Measurements from ENCODE around the gene SCO2.

SCO2 gene

DNA sequence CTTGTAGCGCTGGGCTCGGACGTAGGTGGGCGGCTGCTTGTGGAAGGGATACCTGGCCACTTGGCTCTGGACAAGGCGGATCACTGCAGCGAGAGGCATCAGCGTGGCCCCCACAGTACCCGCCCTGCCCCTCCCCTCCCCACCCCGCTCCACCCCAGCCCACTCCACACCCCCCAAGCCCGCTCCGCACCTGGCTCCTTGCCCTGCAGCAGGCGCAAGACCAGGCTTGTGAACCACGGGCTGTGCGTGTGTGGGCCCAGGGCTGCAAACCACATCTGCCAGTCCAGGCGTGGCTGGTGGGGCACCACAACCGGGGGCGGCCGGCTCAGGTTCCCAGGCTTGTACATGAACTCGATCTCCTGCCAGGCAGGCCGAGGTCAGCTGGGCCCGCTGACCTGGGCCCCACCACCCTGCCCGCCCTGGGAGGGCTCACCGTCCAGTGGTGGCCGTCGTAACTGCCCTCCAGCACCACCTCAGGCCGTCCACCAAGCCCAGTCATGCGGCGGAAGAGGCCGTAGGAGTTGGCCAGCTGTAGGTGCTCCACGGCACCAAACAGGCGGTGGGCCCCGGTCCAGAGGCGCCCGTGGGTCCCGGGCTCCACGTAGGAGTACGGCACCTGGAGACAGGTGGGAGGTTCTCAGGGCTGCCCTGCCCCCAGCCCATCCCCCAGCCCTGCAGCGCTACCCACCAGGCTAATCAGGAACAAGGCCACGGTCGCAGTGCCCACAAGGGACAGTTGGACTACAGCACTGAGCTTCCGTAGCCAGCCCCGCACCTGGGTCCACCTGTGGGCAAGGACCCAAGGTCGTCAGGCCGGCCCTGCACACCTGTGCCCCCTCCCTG, 20.8 kb downstream of the SCO2 start:
- H3K9me3 Mint-ChIP-seq, result no peaks in the 10 kb centered on the region
- no peak overlapping the region for H3K4me3 Mint-ChIP-seq
- H3K27me3 Mint-ChIP-seq, result no peaks in the 10 kb centered on the region
- H3K27ac Mint-ChIP-seq, result no peak overlapping the region
- peaks cover 11% of the 10 kb centered on the region for H3K4me1 Mint-ChIP-seq
- H3K36me3 Mint-ChIP-seq, result no peaks in the 10 kb centered on the region

DNA sequence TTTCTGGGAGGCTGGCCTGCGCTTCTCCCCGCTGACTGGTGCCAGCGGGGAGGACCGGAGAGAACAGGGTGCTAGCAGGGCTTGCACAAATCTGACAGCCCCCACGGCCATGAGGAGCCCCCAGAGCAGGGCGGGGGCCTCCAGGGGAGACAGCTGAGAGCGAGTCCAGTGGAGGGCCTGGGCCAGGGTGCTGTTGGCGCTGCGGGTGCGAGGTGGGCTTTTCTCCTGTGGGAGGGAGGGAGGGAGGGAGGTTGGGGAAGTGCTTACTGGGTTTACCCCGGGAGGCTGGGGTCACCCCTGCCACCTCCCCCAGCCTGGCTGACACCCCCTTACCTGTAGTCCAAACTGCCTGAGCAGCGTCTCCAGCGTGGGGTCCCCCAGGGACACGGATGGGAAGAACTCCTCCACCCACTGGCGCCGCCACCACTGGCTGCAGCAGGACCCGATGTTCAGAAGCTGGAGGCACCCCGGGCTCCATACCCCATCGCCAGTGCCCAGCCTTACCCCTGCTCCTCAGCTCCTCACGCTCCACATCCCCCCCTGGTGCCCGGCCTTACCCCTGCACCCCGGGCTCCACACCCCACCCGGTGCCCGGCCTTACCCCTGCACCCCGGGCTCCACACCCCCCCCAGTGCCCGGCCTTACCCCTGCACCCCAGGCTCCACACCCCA, 21.8 kb downstream of the SCO2 start:
- Mint-ChIP-seq H3K27me3 (no peaks in the 10 kb centered on the region), H3K4me1 (peaks cover 2% of the 10 kb centered on the region), H3K27ac (no peak overlapping the region), H3K9me3 (no peaks in the 10 kb centered on the region), H3K36me3 (no peaks in the 10 kb centered on the region), H3K4me3 (no peak overlapping the region)

DNA sequence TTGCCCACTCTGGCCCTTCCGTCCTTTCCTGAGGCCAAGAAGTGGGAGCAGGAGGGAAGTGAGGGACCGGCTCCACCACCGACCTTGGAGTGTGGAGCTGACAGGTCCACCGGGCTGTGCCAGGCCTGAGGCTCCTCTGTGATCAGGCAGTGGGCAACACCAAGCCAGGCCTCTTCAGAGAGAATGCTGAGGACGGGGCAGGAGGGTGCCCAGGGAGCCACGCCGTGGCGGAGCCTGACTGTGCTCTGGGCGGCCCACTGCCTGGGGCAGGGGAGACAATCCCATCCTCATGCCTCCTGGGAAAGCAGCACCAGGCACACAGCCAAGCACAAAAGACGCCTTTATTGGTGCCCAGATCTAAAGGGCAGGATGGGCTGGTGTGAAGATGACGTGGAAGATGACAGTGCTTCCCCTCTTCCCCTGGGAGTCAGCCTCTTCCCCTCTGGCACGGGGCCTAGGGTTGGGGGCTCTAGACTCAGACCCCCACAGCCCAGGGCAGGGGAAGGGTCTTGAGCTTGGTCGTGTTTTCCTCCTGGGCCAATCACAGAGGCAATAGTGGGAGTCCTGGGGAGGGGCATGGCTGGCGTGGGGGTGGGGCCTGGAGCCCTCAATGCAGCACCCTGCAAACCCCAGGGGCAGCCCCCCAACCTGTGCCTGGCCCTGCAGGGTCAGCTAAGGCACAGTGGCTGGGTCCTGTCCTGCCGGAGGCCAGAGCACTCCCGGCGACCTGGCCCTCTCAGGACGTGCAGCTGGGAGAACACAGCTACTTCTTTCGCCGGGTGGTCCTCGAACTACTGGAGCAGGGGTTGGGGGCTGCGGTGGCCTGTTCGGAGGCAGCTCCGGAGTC, 22.5 kb downstream of the SCO2 start:
- Mint-ChIP-seq H3K9me3 (no peaks in the 10 kb centered on the region), H3K4me1 (peaks cover 4% of the 10 kb centered on the region), H3K4me3 (no peak overlapping the region), H3K27ac (no peak overlapping the region), H3K36me3 (no peaks in the 10 kb centered on the region), H3K27me3 (no peaks in the 10 kb centered on the region)

DNA sequence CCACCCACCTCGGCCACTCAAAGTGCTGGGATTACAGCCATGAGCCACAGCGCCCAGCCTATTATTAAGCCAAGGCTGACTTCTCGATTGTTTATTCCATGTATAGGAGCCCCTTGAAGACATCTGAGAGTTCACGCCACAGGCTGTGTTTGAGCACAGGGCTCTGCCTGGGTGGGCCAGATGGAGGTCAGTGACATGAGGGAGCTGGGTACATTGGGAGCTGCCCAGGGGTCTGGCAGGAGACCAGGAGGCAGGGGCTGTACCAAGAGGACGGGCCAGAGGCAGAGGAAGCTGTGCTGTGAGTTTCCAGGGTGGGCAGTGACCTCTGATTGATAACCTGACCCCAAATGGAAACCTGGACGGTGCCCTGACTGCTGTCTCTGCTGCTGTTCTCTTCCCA, 23.3 kb downstream of the SCO2 start:
- H3K36me3 Mint-ChIP-seq, result no peaks in the 10 kb centered on the region
- H3K27me3 Mint-ChIP-seq, result no peaks in the 10 kb centered on the region
- no peak overlapping the region for H3K27ac Mint-ChIP-seq
- H3K4me1 Mint-ChIP-seq, result peaks cover 4% of the 10 kb centered on the region
- H3K9me3 Mint-ChIP-seq, result no peaks in the 10 kb centered on the region
- H3K4me3 Mint-ChIP-seq, result no peak overlapping the region

DNA sequence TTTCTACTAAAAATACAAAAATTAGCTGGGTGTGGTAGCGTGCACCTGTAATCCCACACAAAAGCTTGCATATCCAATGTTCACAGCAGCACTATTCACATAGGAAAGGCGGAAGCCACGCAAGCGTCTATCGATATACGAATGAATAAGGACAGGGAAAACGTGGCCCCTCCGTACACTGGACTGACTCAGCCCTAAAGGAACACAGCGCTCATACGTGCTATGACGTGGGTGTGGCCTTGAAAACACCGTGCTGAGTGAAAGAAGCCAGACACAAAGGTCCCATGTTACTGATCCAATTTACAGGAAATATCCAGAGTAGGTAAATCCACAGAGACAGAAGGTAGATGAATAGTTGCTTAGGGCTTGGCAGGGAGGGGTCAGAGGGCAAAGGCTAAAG, 24.9 kb downstream of the SCO2 start:
- Mint-ChIP-seq H3K27me3 (no peaks in the 10 kb centered on the region), H3K9me3 (no peaks in the 10 kb centered on the region), H3K36me3 (no peaks in the 10 kb centered on the region), H3K4me1 (peaks cover 4% of the 10 kb centered on the region), H3K27ac (peak overlapping the region; percentile 26), H3K4me3 (no peak overlapping the region)

DNA sequence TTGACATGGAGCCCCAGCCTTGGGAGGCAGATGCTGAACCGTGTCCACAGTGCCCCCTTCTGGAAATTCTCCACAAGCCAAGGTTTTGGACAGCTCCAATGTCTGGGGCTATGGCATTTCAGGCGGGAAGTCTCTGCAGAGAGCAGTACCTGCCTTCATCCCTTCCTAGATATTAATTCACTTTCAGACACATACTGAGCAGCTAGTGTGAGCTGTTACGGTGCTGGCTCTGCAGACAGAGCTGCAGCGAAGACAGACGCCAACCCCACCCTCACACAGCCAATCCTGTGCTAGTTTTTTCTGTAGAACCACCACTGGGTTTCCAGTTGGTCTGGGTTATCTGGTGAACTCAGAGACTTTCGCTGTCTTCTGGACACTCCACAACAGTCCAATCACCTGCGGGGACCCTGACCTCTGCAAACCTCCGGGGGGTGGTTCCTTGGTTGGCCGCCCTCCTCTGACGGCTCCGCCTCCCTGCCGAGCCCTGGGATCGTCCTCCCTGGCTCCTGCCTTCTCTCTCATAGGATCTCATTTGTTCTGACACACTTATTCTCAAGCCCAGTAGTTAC, 27.0 kb downstream of the SCO2 start:
- H3K36me3 Mint-ChIP-seq, result no peaks in the 10 kb centered on the region
- no peak overlapping the region for H3K4me3 Mint-ChIP-seq
- H3K9me3 Mint-ChIP-seq, result no peaks in the 10 kb centered on the region
- H3K27ac Mint-ChIP-seq, result no peak overlapping the region
- H3K27me3 Mint-ChIP-seq, result no peaks in the 10 kb centered on the region
- H3K4me1 Mint-ChIP-seq, result peaks cover 4% of the 10 kb centered on the region

DNA sequence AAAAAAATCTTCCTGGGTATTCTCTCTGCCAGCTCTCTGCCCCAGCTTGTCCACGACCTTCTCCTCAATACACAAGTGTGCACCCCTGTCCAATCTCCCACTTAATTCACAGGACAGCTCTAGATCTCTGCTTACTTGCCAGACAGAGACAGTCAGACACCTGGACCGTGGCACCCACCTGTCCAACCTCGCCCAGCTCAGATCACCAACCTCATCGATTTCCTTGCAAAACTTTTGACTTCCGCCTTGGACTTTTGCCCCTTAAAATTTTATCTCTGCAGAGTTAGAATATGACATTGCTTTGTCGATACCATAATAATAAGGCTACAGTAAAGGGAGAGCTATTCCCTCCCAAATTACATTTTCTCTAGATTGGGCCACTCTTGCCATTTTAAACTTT, 28.3 kb downstream of the SCO2 start:
- Mint-ChIP-seq H3K9me3 (no peaks in the 10 kb centered on the region), H3K27ac (no peak overlapping the region), H3K4me3 (no peak overlapping the region), H3K36me3 (no peaks in the 10 kb centered on the region), H3K27me3 (no peaks in the 10 kb centered on the region), H3K4me1 (peaks cover 4% of the 10 kb centered on the region)

DNA sequence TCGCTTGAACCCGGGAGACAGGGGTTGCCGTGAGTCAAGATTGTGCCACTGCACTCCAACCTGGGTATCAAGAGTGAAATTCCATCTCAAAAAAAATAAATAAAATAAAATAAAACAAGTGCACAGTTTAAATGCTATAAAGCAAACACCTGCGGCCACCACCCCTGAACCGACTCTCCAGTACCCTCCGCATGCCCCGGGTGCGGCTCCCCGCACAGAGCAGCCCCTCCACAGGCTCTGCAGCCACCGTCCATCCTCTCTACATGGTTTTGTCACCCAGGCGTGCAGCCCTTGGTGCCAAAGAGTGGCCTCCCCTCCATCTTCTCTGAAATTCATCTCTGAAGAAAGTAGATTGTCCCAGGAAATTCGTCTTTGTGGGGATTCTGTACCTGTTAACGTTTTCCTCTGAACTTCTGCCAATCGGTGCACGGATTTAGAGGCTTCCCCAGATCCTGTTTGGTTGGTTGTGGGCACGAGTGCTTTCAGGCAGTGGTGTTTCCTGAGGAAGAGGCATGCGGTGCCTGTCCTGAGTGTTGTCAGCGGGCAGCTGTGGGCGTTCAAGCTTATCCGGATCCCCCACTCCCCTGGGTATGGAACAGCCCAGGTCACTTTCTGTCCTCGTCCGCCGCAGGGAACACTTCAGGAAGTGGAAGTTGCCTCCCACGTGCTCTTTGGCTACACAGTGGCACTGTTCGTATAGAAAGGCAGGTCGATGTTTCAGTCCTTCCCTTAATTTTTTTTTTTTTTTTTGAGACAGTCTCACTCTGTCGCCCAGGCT, 34.7 kb downstream of the SCO2 start:
- H3K36me3 Mint-ChIP-seq, result no peaks in the 10 kb centered on the region
- H3K4me3 Mint-ChIP-seq, result peak overlapping the region; percentile 38
- H3K9me3 Mint-ChIP-seq, result no peaks in the 10 kb centered on the region
- H3K27me3 Mint-ChIP-seq, result no peaks in the 10 kb centered on the region
- H3K4me1 Mint-ChIP-seq, result peaks cover 7% of the 10 kb centered on the region
- no peak overlapping the region for H3K27ac Mint-ChIP-seq

DNA sequence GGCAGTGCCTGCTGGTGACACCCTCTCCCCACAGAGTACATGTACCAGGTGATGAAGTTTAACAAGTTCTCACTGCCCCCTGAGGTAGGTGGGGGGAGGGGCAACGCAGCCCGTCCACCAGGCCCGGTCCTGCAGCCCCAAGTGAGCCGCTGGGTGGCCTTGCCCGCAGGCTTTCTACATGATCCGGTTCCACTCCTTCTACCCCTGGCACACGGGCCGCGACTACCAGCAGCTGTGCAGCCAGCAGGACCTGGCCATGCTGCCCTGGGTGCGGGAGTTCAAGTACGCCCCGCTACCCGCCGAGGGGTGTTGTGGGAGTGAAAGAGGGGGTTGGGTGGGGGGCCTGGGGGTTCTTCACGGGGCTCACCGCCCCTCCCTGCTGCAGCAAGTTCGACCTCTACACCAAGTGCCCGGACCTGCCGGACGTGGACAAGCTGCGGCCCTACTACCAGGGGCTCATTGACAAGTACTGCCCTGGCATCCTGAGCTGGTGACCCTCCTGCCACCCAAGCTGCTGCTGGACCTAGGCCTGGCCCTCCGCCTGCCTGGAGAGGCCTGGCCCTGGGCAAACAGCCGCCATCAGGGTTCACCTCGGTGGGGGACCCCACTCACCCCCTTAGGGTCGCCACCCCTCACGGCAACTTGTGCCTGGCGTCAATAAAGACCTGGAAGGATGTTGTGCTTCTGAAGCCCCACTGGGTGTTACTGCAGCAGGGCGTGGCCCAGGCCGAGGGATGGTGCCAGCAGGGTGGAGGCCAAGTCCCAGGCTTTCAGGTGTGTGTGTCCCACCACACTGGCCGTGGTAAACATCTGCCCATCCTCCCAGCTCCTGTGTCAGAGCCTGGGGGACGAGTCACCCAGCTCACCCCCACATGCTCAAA, 35.8 kb downstream of the SCO2 start:
- Mint-ChIP-seq H3K27me3 (no peaks in the 10 kb centered on the region), H3K27ac (no peak overlapping the region), H3K9me3 (no peaks in the 10 kb centered on the region), H3K4me1 (peaks cover 7% of the 10 kb centered on the region), H3K4me3 (no peak overlapping the region), H3K36me3 (no peaks in the 10 kb centered on the region)

DNA sequence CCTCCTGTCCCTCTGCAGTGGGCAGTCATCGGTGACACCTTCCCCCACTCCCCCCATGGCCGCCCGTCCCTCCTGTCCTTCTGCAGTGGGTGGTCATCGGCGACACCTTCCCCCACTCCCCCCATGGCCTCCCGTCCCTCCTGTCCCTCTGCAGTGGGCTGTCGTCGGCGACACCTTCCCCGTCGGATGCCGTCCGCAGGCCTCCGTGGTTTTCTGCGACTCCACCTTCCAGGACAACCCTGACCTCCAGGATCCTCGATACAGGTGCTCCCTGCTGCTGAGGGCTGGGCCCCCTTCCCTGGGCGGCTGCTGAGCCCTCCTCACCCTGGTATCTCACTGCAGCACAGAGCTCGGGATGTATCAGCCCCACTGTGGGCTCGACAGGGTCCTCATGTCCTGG, 36.5 kb downstream of the SCO2 start:
- Mint-ChIP-seq H3K36me3 (no peaks in the 10 kb centered on the region), H3K4me3 (no peak overlapping the region), H3K9me3 (no peaks in the 10 kb centered on the region), H3K4me1 (peaks cover 7% of the 10 kb centered on the region), H3K27me3 (no peaks in the 10 kb centered on the region), H3K27ac (no peak overlapping the region)

DNA sequence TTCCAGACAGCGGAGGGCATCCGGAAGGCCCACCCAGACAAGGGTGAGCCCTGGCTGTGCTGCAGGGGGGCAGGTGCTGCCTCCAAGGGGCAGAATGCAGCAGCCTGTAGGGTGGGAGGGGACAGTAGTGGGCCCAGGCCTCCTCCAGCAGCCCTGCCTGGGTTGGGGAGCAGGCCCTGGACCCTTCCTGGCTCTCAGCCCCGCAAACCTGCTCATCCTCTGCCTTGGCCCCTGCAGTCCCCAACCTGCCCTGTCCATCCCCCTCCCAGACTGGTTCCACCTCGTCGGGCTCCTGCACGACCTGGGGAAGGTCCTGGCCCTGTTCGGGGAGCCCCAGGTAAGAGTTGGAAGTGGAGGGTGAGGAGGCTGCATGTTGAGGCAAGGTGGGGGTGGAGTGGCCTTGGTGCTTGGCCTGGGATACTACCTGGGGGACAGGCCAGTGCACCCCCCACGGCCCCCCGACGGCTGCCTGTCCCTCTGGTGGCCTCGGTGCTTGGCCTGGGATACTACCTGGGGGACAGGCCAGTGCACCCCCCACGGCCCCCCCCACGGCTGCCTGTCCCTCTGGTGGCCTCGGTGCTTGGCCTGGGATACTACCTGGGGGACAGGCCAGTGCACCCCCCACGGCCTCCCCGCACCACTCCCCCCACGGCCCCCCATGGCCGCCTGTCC, 37.3 kb downstream of the SCO2 start:
- H3K36me3 Mint-ChIP-seq, result no peaks in the 10 kb centered on the region

DNA sequence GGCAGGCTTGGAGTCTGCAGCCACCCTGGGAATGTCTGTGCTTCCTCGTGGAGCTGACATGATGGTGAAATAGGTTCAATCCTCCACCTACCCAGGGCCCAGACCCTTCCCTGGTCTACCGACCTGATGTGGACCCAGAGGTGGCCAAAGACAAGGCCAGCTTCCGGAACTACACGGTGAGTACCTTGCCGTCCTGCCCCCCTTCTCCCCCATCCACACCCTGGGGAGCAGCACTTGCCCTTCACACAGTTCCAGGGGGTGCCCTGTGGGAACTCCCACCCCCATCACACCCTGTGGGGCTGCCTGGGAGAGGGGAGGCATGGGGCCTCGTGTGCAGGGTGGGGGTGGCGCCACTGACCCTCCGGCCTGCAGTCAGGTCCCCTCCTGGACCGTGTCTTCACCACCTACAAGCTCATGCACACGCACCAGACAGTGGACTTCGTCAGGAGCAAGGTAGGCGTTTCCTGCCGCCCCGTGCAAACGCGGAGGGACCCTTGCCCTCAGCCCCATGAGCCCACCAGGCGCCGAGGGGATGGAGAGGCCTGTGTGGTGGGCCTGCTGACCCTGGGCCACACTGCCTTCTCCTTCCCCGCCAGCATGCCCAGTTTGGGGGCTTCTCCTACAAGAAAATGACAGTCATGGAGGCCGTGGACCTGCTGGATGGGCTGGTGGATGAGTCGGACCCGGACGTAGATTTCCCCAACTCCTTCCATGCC, 38.0 kb downstream of the SCO2 start:
- no peak overlapping the region for H3K4me3 Mint-ChIP-seq
- H3K27ac Mint-ChIP-seq, result no peak overlapping the region
- no peaks in the 10 kb centered on the region for H3K9me3 Mint-ChIP-seq
- no peaks in the 10 kb centered on the region for H3K36me3 Mint-ChIP-seq
- H3K27me3 Mint-ChIP-seq, result no peaks in the 10 kb centered on the region
- H3K4me1 Mint-ChIP-seq, result peaks cover 7% of the 10 kb centered on the region

More for the DNA sequence above, 37.3 kb downstream of the SCO2 start:
- Mint-ChIP-seq H3K27ac (no peak overlapping the region), H3K4me1 (peaks cover 7% of the 10 kb centered on the region), H3K9me3 (no peaks in the 10 kb centered on the region), H3K27me3 (no peaks in the 10 kb centered on the region), H3K4me3 (no peak overlapping the region)

DNA sequence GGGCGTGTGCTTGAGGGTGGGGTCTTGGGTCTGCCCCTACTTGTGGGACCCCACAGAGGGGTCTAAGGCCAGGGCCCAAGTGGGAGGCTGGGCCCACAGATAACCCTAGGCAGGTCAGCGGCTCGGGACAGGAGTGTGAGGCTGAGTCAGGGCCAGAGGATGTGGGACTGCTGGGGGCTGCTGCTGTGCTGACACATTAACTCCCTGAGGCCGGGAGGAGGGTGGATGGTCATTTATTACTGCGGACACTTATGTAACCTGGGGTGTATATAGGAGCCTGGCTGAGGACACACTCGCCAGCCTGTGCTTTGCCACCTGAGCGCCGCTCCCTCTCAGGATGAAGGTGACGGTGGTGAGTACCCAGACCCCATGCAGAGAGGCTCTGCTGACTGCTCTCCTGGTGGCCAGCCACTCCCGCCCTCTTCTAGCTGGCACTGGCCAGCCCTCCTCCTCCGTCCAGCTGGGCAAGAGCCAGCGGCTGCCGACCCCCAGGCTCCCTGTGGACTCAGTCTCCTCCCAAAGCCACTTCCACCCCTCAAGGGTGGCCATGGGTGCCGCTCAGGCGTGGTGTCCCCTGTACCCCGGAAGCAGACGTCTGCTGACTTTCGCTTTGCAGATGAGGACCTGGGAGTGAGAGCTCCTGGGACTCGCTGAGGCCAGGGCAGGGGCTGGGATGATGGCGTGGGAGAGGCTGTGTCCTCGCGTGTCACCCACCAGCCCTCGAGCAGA, 38.7 kb downstream of the SCO2 start, which contains the start of gene MIOX:
Gene MIOX, plus strand, starts transcription at position 299 of the 729 bp plus-strand sequence. Its CDS starts 39 bp downstream, at position 338.
- Mint-ChIP-seq H3K27me3 (no peaks in the 10 kb centered on the region), H3K9me3 (no peaks in the 10 kb centered on the region), H3K4me3 (no peak within 1 kb of the TSS), H3K4me1 (peaks cover 7% of the 10 kb centered on the region), H3K27ac (no peak within 1 kb of the TSS), H3K36me3 (no peaks in the 10 kb centered on the region)
